ENCODE results near the gene SIK1. TPM values are rescaled to one million over a fixed set of nuclear protein-coding genes. Genes with fewer than 3 reads are reported as not detected.

SIK1 gene
- total RNA-seq, 1 donor from 2014 or later: 1.7 TPM

- H3K27ac Mint-ChIP-seq (ENCODE audit: unreplicated experiment): no peak overlapping the region
- TF ChIP-seq CTCF (conservative IDR thresholded peaks at IDR 0.05): no peak
- H3K4me3 Mint-ChIP-seq: no peak overlapping the region
- H3K9me3 Mint-ChIP-seq: no peaks in the 10 kb centered on the region
- no peaks in the 10 kb centered on the region for H3K36me3 Mint-ChIP-seq (ENCODE audit: low read depth)
- DNase-seq (ENCODE audit: low read depth, low spot score): no peak
- H3K27me3 Mint-ChIP-seq (ENCODE audit: low read depth): no peaks in the 10 kb centered on the region
- H3K4me1 Mint-ChIP-seq: peaks cover 38% of the 10 kb centered on the region
These were observed 57.8 kb downstream of the SIK1 start for GRCh38 chr21:43369124-43369523.

- TF ChIP-seq CTCF (conservative IDR thresholded peaks at IDR 0.05): no peak
- DNase-seq (ENCODE audit: low read depth, low spot score): no peak
- H3K27ac Mint-ChIP-seq (ENCODE audit: unreplicated experiment): no peak overlapping the region
- H3K36me3 Mint-ChIP-seq (ENCODE audit: low read depth): no peaks in the 10 kb centered on the region
- no peaks in the 10 kb centered on the region for H3K9me3 Mint-ChIP-seq
- peaks cover 38% of the 10 kb centered on the region for H3K4me1 Mint-ChIP-seq
- H3K27me3 Mint-ChIP-seq (ENCODE audit: low read depth): no peaks in the 10 kb centered on the region
- H3K4me3 Mint-ChIP-seq: no peak overlapping the region
These were observed 58.2 kb downstream of the SIK1 start for GRCh38 chr21:43368685-43369084.

GRCh38 chr21:43367859-43368258 lies 59.1 kb downstream of the SIK1 start:
- H3K36me3 Mint-ChIP-seq (ENCODE audit: low read depth): no peaks in the 10 kb centered on the region
- no peaks in the 10 kb centered on the region for H3K27me3 Mint-ChIP-seq (ENCODE audit: low read depth)
- no peaks in the 10 kb centered on the region for H3K9me3 Mint-ChIP-seq
- no peak overlapping the region for H3K4me3 Mint-ChIP-seq
- no peak for DNase-seq (ENCODE audit: low read depth, low spot score)
- H3K27ac Mint-ChIP-seq (ENCODE audit: unreplicated experiment): peak overlapping the region; percentile 46
- H3K4me1 Mint-ChIP-seq: peaks cover 40% of the 10 kb centered on the region
- no peak for TF ChIP-seq CTCF (conservative IDR thresholded peaks at IDR 0.05)

GRCh38 chr21:43367296-43367695 lies 59.6 kb downstream of the SIK1 start:
- Mint-ChIP-seq H3K4me3 (no peak overlapping the region), H3K4me1 (peaks cover 45% of the 10 kb centered on the region), H3K36me3 (ENCODE audit: low read depth) (no peaks in the 10 kb centered on the region), H3K27me3 (ENCODE audit: low read depth) (no peaks in the 10 kb centered on the region), H3K27ac (ENCODE audit: unreplicated experiment) (peak overlapping the region; percentile 50), H3K9me3 (no peaks in the 10 kb centered on the region)
- no peak for TF ChIP-seq CTCF (conservative IDR thresholded peaks at IDR 0.05)
- DNase-seq (ENCODE audit: low read depth, low spot score): no peak

GRCh38 chr21:43366656-43367055 lies 60.3 kb downstream of the SIK1 start:
- no peak overlapping the region for H3K4me3 Mint-ChIP-seq
- H3K9me3 Mint-ChIP-seq: no peaks in the 10 kb centered on the region
- H3K4me1 Mint-ChIP-seq: peaks cover 52% of the 10 kb centered on the region
- DNase-seq (ENCODE audit: low read depth, low spot score): no peak
- no peaks in the 10 kb centered on the region for H3K36me3 Mint-ChIP-seq (ENCODE audit: low read depth)
- H3K27ac Mint-ChIP-seq (ENCODE audit: unreplicated experiment): no peak overlapping the region
- H3K27me3 Mint-ChIP-seq (ENCODE audit: low read depth): no peaks in the 10 kb centered on the region
- TF ChIP-seq CTCF (conservative IDR thresholded peaks at IDR 0.05): no peak

All from neural crest cell (in vitro differentiated cells).